Fibroblast of skin of scalp (primary cell): ENCODE measurements around the gene TINAGL1.
"Not testable (repeated sequence)": the region's sequence is repeated elsewhere in the genome, so short reads cannot be mapped to it uniquely, and the experiment has no call there.

Source experiments
- DNase-seq: peaks from one replicate; pipeline ENCODE4 v3.0.0-alpha.2; 2013

Gene TINAGL1

DNA sequence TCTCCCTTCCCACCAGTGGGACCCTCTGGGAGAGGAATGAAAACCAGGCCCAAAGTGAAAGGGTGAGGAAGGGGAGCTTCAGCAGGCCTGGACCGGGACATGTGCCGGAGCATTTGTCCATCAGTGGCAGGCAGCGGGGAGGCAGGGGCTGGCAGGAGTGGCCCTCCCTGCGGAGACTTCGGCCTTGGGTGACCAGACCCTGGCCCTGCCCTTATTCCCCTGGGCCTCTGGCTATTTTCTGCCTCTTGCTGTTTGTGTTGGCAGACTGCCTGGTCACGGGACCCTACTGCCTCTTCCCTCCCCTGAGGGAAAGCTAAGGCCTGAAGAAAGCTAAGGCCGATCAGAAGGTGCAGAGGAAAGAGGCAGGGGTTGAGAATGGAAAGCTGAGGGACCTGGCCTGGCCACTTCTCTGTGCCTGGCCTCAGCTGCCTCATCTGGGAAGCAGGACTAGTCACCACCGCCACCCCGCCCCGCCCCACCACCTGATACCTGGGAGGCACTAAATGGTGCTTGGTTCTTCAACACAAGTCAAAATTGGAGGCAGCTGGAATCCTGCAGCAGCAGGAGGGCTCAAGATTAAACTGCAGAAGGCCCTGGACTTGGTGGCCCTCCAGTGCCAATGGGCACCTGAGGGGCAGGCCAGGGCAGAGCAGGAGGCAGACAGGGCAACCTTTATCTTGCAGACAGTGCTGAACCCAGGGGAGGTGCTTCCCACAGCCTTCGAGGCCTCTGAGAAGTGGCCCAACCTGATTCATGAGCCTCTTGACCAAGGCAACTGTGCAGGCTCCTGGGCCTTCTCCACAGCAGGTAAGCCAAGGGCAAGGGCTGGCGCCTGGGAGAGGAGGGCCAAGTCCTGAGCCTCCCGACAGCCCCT is 7.9 kb downstream of the TINAGL1 start:
- DNase-seq: peak; percentile 60

GRCh38 chr1:31584869-31585735 is 8.8 kb downstream of the TINAGL1 start:
- no peak for DNase-seq

GRCh38 chr1:31585736-31586365 is 9.5 kb downstream of the TINAGL1 start:
- DNase-seq: no peak

DNA sequence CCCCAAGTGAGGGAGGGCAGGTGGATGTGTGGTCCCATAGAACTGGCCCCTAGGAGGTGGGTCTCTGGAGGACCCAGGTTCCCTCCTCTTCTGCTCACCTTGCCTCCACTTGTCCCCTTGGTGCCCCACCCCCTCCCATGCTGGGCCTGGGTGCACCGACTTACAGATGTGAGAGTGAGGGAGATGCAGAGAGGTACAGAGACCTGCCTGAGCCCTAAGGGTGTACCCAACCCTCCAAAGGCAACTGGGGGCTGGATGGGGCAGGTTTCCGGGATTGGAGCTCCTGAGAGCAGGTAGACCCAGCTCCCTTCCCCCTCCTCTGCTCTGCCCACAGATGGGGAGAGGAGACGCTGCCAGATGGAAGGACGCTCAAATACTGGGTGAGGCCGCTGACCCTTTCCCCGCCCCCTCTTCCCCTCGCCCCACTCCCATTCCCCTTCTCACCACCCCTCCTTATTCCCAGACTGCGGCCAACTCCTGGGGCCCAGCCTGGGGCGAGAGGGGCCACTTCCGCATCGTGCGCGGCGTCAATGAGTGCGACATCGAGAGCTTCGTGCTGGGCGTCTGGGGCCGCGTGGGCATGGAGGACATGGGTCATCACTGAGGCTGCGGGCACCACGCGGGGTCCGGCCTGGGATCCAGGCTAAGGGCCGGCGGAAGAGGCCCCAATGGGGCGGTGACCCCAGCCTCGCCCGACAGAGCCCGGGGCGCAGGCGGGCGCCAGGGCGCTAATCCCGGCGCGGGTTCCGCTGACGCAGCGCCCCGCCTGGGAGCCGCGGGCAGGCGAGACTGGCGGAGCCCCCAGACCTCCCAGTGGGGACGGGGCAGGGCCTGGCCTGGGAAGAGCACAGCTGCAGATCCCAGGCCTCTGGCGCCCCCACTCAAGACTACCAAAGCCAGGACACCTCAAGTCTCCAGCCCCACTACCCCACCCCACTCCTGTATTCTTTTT is 10.3 kb downstream of the TINAGL1 start:
- DNase-seq: no peak

GRCh38 chr1:31587328-31587699 is 11.0 kb downstream of the TINAGL1 start:
- not testable (repeated sequence) for DNase-seq

- DNase-seq: peak; percentile 47
Measured at GRCh38 chr1:31587720-31588423, 11.6 kb downstream of the TINAGL1 start.

GRCh38 chr1:31588751-31589515 is 12.6 kb downstream of the TINAGL1 start:
- peak; percentile 29 for DNase-seq

GRCh38 chr1:31591425-31592093 is 15.2 kb downstream of the TINAGL1 start:
- peak; percentile 86 for DNase-seq

DNA sequence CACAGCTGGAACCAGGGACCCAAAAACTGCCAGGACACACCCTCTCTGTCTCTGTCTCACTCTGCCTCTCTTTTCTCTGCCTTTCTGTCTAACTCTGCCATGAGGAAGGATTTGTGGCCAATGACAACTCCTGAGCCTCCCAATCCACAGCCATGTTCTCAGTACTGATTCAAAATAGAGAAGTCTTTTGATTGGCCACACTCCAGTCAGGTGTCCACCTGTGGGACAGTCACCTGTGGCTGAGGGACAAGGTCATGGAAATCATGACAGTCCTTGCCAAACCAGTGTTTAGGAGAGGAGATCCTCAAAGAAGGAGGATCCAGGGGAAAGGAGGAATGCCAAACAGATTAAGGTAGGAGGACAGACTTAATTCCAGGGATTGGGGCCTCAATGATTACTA is 15.8 kb downstream of the TINAGL1 start:
- no peak for DNase-seq

DNA sequence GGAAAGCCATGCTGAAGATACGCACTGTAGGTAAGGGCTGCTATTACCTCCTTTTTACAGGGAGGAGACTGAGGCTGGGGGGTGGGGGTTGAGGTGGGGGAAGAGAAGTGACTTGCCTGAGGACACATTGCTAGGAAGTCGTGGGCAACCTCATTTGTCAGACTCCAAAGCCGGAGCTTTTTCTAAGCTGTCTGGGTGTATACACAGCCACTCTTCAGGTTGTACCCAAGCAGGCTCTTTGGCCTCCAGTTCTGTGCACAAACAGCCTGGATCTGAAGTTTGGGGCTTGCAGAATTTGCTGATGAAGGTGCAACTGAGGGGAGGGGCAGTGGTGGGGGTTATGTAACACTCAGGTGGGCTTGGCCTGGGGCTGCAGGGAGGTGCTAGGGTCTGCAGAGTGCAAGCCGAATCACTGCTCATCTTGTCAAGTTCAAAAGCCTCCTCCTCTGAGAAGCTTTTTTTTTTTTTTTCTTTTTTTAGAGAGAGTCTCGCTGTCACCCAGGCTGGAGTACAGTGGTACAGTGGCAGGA is 16.9 kb downstream of the TINAGL1 start:
- no peak for DNase-seq

DNA sequence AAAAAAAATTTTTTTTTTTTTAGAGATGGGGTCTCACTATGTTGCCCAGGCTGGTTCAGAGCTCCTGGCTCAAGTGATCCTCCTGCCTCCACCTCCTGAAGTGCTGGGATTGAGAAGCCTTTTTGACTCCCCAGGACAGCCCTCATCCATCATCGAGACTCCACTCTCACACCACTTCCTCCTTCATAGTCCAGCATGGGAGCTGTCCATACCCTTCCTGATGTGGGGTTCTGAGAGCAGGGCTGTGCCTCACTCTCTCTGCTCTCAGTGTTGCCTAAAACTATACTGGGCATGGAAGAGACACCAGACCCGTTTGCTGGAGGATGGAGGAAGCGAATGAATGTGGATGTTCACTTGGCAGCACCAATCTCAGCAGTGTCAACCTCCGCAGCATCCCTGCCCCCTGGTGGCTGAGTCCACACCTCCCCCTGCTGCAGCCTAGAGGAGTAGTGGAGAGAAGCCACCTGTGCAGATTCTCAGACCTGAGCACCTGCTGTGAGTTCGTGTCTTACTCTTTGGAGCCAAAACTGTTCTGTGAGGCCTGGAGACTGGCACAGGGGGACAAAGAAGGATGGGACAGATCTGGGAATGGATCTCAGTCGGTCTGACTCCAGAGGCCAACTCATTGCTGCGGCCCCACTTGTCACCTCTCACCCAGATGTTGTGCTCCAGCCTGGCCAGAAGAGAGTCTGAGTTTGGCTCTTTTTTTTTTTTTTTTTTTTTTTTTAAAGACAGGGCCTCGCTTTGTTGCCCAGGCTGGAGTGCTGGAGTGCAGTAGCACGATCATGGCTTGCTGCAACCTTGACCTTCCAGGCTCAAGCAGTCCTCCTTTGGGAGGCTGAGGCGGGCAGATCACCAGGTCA is 17.7 kb downstream of the TINAGL1 start:
- DNase-seq: peak; percentile 73

GRCh38 chr1:31595836-31596736 is 19.8 kb downstream of the TINAGL1 start:
- no peak for DNase-seq

DNA sequence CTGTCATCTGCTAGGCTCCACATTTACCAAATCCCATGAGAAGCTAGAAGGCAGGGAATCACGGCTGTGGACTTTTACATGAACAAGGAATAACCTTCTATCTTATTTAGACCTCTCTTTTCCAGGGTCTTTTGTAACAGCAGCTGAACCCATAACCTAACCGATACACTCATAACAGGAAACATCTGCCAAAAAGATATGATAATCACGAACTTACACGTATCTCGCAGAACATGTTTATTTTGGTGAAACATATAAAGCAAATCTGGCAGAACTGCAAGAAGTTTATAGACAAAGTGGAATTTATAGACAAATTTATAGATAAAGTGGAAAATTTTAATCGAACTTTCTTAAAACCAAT is 20.4 kb downstream of the TINAGL1 start:
- DNase-seq: no peak

GRCh38 chr1:31598980-31599379 is 22.7 kb downstream of the TINAGL1 start:
- DNase-seq: no peak

GRCh38 chr1:31600641-31601040 is 24.3 kb downstream of the TINAGL1 start:
- no peak for DNase-seq

- no peak for DNase-seq
Measured at GRCh38 chr1:31602081-31602480, 25.8 kb downstream of the TINAGL1 start.

DNA sequence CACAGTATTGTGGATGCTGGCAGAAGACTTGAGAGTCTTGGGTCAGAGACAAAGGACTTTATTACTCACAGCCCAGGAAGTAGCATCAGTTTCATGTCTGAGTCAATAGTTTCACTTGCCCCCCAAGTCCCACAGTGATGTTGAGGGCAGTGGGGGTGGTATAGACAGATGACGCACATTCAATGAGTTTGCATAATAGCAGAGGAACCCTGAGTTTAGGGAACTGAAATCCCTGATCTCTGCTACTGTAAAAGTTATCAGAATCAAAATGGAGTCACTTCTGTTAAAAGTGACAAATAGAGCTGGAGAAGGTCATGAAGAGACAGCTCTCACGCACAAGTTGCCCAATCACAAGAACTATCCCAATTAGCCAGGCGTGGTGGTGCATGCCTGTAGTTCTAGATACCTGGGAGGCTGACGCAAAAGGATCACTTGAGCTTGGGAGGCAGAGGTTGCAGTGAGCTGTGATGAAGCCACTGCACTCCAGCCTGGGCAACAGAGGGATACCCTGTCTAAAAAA is 29.7 kb downstream of the TINAGL1 start:
- peak; percentile 51 for DNase-seq
